UCSD-AML1 (cell line): ENCODE measurements around the gene ZFAND3.
A peak's percentile ranks its signal among the peaks of the same experiment; 100 is the strongest.

Source experiments
- DNase-seq: peaks from one replicate; lab custom pipeline; 2025; ENCODE audit not compliant: unreplicated experiment; lab: John Stamatoyannopoulos, UW

ZFAND3 gene

GRCh38 chr6:37819177-37819801 lies at the start of gene ZFAND3:
Gene ZFAND3, plus strand, starts transcription at chr6:37819727. Its CDS starts 219 bp downstream, at chr6:37819946.
- peak; percentile 98 for DNase-seq

- DNase-seq, result no peak
These were observed 45.4 kb upstream of the ZFAND3 start for GRCh38 chr6:37774028-37774680.

DNA sequence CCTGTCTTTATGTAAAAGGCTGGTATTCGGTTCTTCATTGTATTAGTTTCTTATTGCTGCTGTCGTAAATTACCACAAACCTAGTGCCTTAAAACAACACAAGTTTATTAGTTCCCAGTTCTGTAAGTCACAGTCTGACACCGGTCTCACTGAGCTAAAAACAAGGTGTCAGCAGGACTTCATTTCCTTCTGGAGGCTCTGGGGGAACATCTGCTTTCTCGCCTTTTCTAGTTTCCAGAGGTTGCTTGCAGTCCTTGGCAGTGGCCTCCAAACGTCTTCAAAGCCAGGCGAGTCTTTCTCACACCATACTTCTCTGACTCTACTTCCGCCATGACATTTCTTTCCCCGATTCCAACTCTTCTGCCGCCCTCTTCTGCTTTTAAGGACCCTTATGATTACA lies 43.0 kb upstream of the ZFAND3 start:
- DNase-seq, result no peak

DNA sequence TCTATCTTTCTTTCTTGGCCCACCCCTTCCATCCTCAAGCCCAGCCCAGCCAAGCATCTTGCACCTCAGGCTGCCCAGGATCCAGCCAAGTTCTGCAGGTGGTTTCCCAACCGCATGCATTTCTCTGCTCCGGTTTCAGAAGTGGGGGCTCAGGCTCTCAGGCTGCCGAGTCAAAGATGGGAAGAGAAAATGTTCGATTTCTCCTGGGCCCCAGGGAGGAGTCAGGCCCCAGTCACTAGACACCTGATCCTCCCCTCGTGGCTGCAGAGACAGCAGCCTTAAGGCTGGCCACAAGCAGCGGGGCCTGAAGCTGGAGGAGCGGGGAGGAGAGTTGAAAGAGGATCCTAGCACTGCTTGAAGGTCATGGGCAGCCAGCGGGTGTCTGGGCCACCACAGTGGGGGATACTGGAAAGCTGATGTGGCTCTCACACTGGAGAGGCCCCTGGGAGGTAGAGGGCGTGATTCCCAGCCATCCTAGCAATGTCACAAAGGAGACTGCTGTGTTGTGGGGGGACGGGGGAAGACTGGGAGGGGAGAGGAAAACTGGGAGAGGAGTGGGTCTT lies 42.2 kb upstream of the ZFAND3 start:
- DNase-seq, result no peak

- DNase-seq, result no peak
These were observed 40.3 kb upstream of the ZFAND3 start for GRCh38 chr6:37779111-37779800.

DNA sequence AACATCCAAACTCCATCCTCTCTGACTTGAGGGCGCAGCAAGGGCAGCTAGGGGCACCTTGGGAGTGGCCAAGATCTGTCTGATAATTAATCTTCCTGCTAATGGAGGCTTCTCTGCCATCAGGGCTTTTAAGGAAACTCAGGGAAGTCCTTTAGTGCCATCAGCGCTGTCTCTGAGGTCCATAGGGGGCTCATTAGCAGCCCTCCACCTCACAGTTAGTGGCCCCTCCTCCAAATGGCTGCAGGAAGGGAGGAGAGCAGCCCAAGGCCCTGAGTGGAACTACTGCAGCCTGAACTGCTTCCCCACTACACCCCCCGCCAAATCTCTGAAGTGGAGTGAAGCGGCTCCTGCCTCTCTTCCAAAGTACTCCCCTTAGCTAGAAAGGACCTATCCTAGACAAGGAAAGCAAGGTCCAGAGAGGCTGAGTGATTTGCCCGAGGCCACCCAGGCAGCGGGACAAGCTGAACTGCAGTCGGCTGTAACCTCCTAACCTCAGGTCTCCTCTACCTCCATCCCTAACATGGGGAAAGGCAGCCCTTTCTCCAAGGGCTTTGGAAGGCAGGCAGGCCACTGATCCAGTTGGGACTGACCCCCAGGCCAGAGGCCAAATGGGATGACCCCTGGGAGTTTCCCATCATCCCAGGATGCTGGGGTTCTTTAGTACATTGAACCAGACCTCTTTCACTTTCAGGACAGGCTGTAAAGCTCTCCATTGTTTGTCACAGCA lies 39.5 kb upstream of the ZFAND3 start:
- DNase-seq, result no peak

GRCh38 chr6:37781788-37782187 lies 37.7 kb upstream of the ZFAND3 start:
- no peak for DNase-seq

DNA sequence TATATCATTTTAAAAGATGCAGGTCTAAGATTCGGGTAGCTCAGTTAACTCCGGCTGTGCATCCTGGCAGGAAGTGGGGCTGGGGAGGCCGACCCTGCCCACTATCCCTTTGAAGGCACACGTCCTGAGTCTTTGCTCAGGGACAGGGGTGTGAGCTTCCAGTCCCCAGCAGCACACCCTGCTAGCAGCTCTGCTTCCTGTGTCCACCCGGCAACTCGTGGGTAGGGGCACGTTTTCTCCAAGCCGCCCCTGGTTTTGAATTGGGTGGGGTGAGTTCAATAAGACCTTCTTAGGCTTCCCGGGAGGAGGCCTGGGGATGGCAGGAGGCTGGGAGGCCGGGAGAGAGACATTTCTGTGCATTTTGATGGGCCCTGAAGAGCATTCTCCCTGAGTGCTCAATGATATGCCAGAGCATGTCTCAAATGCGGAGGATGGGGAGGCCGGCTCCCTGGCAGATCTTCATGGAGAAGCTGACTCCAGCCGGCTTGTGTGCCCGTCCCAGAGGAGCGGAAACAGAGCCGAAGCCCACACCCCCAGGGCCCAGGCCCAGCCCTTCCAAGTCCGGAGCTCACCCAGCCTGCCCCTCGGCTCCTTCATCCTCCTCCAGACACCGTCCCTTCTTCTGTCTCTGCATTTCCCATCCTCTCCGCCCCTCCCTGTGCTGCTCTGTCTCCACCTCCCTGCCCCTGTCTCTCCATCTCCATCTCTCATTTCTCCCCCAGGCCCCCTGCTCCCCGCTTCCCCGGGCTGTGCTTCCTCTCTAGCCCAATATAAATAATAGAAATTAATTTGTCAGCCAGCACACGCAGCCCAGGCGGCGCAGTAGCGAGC lies 36.3 kb upstream of the ZFAND3 start:
- DNase-seq, result no peak

DNA sequence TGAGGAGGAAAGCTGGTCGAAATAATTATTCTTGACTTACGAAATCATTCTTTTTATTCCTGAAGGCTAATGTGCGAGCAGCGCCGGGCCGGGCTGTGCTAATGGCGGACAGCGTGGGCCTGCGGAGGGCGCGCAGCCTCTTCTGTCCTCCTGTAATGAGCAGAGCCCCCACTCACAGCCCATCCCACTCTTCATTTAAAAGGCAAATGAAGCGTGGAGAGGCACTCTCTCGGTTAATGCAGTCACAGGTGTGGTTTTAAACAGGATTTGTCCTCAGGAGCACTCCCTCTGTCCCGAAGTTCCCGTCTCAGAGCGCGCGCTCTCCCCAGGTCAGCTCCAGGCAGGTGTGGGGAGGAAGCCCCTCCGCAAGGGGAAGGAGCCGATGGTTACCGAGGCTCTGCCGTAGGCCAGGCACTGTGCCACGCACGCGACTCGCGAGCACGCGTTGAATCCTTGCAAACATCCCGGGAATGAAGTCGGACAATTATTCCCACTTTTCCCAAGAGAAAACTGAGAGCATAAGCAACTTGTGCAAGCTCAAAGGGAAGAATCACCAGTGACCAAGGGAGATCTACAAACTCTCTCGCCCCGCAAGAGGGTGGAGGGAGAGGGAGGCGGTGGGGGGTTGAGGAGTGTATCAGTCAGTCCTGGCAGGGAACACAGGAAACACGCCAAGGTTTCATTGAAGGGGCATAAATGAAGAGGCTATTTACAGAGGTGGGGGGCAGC lies 35.5 kb upstream of the ZFAND3 start:
- no peak for DNase-seq

DNA sequence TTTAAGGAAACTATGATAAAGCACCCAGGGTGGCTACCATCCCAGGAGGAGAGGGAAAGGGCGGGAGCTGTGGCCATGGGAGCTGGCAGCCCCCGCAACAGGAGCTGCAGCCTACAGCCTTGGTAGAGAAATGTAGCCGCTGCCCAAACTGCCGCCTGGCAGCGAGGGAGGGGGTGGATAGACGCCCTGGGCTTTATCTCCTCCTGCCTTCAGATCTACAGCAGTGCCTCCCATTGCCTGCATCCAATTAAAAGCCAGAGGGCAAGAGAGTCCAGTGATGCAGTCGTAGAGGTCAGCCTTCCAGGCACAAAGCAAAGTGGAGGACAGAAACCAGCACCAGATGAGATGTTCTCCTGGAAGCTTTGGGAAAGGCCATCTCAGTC lies 35.0 kb upstream of the ZFAND3 start:
- DNase-seq, result no peak

- DNase-seq, result no peak
These were observed 34.4 kb upstream of the ZFAND3 start for GRCh38 chr6:37785002-37785662.

DNA sequence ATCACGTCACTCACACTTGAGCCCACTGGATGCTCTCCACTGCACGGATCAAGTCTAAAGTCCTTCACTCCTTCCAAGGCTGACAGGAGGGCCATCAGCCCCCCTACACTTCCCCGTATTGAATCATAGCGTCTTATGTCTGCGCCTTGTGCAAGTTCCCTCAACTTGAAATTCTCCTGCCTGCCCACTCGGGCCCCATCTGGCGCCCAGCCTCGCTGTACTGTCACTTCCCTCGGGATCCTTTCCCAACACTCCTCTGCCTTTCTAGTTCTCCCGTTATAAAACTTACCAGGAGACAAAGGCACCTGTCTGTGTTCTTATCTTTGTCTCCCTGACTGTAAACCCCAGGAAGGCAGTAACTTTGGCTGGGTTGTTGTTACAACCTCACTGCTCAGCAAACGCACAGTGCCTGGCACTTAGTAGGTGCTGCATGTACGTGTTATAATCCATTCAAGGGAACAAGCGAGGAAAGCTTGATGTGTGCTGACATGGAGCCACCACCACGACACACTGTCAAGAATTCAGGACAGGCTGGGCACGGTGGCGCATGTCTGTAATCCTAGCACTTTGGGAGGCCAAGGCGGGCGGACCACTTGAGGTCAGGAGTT lies 33.8 kb upstream of the ZFAND3 start:
- DNase-seq, result no peak

DNA sequence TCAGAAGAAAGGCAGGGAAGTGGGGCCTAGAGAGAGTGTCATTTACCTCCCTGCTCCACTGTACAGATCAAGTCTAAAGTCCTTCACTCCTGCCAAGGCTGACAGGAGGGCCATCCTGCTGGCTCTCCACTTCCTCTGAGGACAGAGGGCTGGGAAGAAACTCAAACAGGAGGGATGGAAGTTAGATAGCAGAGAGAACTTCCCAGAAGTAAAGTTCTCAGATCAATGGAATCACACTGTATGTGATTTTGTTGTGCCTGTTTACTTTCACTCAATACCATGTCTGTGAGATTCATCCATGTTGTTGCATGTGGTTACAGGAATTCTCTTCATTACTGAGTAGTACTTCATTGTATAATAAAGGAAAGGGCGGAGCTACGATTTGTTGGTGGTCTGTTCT lies 32.3 kb upstream of the ZFAND3 start:
- no peak for DNase-seq

DNA sequence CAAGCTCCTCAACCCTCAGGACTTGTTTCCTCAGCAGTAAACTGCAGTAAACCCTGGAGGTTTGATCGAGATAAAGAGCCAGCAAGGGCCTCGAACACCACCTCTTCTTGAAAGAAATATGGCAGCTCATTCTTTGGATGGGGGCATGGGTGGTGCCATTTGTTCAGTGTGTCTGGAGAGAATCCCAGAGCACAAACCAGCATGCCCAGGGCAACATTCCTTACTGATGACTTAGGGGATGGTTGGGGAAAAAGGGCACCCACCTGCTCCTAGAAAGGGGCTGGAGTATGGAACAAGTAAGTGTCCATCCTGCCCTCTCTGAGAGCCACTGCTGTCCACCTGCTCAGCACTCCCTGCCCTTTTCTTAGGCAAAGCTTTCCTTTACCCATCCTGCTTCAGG lies 31.3 kb upstream of the ZFAND3 start:
- DNase-seq, result no peak

DNA sequence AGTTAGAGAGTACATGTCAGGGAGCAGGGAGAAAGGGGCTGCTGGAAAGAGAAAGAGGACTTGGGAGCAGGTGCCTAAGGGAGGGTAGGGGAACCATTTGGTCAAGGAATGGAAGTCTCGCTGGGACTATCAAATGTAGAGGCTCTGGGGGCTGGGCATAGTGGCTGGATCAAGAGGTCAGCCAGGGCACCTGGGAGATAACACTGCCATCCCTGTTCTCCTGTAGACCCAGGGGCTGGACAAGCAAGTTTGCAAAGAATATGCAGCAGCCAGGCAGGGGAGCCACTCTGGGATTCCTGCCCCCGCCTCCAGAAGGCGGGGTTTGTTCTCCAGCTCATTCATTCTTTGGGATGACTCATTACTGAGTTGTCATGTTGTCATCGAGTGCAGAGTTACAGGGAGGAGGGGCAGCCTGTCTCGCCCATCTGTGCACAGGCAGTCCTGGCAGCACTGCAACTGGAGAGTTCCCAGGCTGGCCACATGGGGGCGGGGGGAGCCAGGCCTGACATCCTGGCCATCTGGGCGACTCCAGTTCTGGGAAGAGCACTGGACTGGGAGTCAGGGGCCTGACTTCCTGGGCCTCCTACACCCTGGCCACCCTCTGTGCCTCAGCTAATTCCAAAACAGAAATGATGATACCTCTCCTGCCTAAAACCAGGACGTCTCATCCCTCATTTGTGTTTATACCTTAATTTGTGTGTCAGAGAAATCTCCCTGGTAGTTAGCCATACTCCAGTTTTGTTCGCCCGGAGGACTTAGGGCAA lies 28.2 kb upstream of the ZFAND3 start:
- peak; percentile 87 for DNase-seq

GRCh38 chr6:37792457-37793033 lies 27.0 kb upstream of the ZFAND3 start:
- no peak for DNase-seq

DNA sequence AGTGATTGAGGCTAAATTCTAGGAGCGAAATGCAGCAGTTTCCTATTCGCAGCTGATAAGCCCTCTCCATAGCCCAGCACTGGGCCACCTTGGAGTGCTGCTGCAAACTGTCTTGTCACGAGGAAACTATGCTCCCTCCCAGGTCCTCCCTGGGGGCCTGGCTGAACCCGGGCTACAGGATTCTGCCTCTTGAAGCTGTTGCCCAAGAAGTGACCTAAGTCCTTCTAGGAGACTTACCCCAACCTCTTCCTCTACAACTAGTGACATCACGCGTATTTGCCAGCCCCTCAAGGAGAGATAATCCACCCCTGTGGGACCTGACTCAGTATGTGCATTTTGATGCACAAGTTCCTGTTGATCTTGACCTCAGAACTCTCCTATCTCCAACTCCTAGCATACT lies 26.5 kb upstream of the ZFAND3 start:
- DNase-seq, result no peak

DNA sequence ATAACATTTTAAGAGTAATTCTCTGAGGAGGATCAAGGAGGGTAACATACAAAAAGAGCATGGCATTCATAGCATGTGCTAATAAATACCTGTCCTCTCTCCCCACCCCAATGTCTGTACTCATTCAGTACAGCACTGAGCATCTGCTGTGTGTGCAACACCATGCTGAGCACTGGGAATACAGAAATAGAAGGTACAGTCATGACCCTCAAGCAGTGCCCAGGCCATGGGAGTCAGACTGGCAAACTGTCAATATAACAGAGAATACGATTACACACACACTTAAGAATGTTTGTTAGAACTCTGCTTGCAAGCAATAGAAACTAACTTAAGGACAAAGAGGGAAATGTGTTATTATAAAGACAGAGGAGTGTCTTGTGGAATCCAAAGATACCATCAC lies 24.7 kb upstream of the ZFAND3 start:
- DNase-seq, result no peak
